RWPE1 (cell line): ENCODE results near the gene CHST14.
A peak's percentile ranks its signal among the peaks of the same experiment; 100 is the strongest.

ENCODE experiments used
- CTCF ChIA-PET: fragments of 350-600 bp; sonication (Branson Sonifier 250); formaldehyde crosslinking; extraction: SDS; loops from one replicate; lab custom pipeline; 2021; lab: Yijun Ruan, JAX
- POLR2A ChIA-PET: fragments of 400-600 bp; formaldehyde crosslinking; extraction: SDS; loops from one replicate; lab custom pipeline; 2020; ENCODE audit warnings: antibody characterized with exemption; ENCODE audit not compliant: low non-redundant PET; lab: Yijun Ruan, JAX
- DNase-seq: peaks from one replicate; pipeline ENCODE4 v3.0.0; 2012; ENCODE audit warnings: low spot score
- H3K27ac ChIP-seq: fragments of 450-650 bp; 2 replicates; pipeline ENCODE4 v1.5.1; 2017
- TF ChIP-seq, protein P1 (sequence below): fragments of 450-650 bp; conservative IDR thresholded peaks from 2 replicates; pipeline ENCODE4 v1.5.1; 2017; ENCODE audit warnings: low read depth, mild to moderate bottlenecking

CHST14 gene, protein sequence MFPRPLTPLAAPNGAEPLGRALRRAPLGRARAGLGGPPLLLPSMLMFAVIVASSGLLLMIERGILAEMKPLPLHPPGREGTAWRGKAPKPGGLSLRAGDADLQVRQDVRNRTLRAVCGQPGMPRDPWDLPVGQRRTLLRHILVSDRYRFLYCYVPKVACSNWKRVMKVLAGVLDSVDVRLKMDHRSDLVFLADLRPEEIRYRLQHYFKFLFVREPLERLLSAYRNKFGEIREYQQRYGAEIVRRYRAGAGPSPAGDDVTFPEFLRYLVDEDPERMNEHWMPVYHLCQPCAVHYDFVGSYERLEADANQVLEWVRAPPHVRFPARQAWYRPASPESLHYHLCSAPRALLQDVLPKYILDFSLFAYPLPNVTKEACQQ

DNA sequence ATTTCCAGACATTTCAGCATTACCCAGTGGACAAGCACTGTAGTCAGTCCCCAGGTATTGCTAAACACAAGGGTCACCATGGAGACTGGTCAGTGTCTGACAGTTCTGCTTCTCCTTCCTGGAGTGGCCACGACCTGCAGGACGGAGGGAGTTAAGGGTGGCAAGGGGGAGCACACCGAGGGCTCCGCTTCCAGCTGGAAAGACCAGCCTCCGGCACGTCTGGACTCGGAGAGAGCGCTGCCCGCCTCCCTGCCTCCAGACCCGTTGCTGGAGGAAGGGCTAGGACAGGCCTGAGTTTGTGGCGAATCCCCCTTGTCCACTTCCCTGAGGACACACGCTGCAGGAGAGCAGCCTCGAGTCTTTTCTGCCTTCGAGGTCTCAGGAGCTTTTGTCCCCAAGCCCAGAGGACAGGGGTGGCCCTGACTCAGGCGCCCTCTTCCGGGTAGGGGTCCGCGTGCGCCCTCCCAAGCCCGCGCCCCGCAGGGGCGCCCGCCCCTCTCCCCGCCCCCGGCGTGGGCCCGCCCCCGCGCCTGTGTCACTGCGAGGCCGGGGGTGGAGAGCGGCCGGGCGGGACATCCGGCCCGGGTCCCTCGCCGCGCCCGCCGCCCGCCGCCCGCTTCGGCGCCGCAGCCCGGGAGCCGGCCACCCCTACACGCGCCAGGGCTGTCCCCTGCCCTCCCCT, at the start of gene CHST14:
CHST14 (plus strand) TSS at position 562 of the 682 bp plus-strand sequence. CDS start 230 bp downstream, outside the sequence.
- TF ChIP-seq, protein P1, sequence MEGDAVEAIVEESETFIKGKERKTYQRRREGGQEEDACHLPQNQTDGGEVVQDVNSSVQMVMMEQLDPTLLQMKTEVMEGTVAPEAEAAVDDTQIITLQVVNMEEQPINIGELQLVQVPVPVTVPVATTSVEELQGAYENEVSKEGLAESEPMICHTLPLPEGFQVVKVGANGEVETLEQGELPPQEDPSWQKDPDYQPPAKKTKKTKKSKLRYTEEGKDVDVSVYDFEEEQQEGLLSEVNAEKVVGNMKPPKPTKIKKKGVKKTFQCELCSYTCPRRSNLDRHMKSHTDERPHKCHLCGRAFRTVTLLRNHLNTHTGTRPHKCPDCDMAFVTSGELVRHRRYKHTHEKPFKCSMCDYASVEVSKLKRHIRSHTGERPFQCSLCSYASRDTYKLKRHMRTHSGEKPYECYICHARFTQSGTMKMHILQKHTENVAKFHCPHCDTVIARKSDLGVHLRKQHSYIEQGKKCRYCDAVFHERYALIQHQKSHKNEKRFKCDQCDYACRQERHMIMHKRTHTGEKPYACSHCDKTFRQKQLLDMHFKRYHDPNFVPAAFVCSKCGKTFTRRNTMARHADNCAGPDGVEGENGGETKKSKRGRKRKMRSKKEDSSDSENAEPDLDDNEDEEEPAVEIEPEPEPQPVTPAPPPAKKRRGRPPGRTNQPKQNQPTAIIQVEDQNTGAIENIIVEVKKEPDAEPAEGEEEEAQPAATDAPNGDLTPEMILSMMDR: no peak
- H3K27ac ChIP-seq: peak within 1 kb of the TSS; percentile 79
- CTCF ChIA-PET: interaction anchor here (0.7 to 0.8 kb wide), 2 partner anchors 15 to 29 kb away, joined by 4 read pairs; no protein-coding TSS in a partner anchor
- POLR2A ChIA-PET: interaction anchor here (0.5 to 0.8 kb wide), 2 partner anchors 16 to 42 kb away, joined by 6 to 7 read pairs; no protein-coding TSS in a partner anchor
- DNase-seq: peak; percentile 59

DNA sequence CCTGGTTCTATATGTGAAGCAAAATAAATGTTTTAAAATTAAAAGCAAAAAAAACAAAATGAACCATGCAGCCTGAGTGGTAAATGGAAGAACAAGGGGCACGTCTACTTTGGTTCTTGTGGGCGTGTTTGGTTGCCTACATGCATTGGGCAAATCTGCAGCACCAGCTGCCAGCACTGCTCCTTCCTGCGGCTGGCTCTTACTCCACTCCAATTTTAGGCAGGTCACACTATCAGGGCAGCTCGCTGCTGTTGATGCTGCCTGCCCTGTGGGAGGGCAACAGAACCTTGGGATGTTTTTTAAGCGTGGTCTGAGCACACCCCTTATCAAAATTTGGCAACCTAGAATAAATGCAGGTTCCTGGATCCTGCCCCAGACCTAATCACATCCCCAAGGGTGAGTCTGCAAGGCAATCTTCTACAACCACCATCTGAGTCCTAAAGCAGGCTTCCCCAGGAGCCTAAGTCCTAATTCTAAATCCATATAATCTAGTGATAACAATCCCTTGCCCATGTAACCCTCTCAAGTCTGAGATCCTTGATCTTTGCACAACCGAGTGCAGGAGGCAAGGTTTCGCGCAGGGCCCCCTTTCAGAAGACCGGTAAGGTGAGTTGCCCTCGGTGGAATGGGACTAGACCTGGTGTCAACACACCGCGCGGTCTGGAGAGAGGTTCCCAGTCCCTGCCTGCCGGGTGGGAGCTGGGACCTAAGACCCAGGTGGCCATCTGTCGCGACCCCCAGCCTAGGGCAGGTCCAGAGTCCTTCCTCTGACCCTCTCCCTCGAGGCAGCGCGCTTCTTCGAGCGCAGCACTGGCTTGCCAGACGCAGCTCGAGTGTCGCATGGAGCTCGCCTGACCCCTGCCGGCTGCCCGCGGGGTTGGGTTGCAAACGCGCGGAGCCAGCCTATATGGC, 49.3 kb upstream of the CHST14 start:
- POLR2A ChIA-PET: no interaction called here
- peak overlapping the region; percentile 67 for H3K27ac ChIP-seq
- CTCF ChIA-PET: interaction anchor here (0.6 to 2.1 kb wide), 20 partner anchors 9 to 1485 kb away, joined by 3 to 22 read pairs (median 4); partner anchors contain the start of genes CCDC9B, IVD and PLCB2
- peak; percentile 69 for DNase-seq
- TF ChIP-seq, protein P1: peak; percentile 95

DNA sequence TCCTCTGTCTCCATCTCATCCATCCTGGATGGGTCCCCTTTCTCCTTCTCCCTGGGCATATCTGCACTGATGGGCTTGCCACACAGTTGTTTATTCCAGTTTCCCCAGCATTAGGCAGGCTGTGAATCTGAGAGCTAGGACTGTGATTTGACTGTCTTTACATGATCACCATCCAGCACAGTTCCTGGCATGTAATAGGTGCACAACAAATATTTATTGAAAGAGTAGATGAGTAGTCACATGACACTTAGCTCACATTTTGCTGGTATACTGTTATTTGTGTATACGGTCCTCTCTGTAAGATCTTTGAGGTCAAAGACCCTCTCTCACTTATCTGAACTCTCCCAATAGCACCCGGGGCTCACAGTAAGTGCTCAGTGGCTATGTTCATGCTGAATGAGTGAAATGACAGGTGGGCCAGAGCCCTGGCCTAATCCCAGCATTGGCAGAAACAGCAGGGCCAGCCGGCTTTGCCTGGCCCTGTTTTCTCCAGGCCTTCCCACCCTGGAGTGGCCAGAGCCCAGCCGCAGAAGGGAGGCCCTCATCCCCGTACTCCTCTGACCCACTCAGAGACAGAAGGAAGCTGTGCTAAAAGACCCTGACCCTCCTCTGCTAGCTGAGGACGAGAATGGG, 46.2 kb upstream of the CHST14 start:
- POLR2A ChIA-PET: no interaction called here
- CTCF ChIA-PET: interaction anchor here (0.6 to 1.3 kb wide), 2 partner anchors 56 to 95 kb away, joined by 4 to 6 read pairs; no protein-coding TSS in a partner anchor
- TF ChIP-seq, protein P1: no peak
- DNase-seq: no peak
- no peak overlapping the region for H3K27ac ChIP-seq

DNA sequence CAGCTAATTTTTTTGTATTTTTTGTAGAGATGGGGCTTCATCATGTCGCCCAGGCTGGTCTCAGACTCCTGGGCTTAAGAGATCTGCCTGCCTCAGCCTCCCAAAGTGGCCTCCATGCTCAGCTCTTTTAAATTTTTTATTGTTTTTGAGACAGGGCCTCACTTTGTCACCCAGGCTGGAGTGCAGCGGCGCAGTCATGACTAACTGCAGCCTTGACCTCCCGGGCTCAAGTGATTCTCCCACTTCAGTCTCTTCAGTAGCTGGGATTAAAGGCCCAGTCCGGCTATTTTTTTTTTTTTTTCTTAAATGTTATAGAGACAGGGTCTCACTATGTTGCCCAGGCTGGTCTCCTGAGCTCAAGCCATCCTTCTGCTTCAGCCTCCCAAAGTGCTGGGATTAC, 45.1 kb upstream of the CHST14 start:
- no peak for DNase-seq
- no peak overlapping the region for H3K27ac ChIP-seq
- POLR2A ChIA-PET: no interaction called here
- TF ChIP-seq, protein P1: no peak
- CTCF ChIA-PET: no interaction called here

DNA sequence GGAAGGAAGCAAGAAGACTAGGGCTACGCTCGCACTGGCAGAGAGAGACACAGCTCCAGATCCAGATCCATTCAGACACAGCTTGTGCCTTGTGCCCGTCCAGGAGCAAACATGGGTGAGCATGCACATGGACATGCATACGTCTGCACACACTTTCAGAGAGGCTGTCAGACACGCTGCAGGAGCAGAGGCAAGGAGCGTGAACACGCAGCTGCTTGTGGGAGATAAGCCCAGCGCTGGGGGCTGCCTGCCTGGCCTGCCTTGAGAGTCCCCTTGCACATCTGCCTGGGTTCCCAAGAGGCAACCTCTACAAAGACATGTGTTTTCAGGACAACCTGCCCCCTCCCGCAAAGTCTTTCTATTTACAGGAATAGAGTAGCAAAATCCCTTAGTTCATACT, 43.6 kb upstream of the CHST14 start:
- ChIA-PET CTCF (no interaction called here), POLR2A (no interaction called here)
- TF ChIP-seq, protein P1: no peak
- no peak overlapping the region for H3K27ac ChIP-seq
- DNase-seq: no peak
